Stomach (tissue), 9 donors: ENCODE measurements around the gene FAM124A. TPM values are rescaled to one million over a fixed set of nuclear protein-coding genes. Genes with fewer than 3 reads are reported as not detected.

Experiments used
- DNase-seq, 2 donors: peaks; one replicate each; pipeline versions ENCODE4 v3.0.0 to v3.0.0-alpha.2; 2013 to 2019
- H3K27ac ChIP-seq, 5 donors: fragments of 200-600 bp in 4 of 5; sonication (generic) in 4 of 5; one replicate each; pipeline ENCODE4 v1.5.1; 2013 to 2019; ENCODE audit warnings: mild to moderate bottlenecking in 1 of 5, moderate library complexity in 1 of 5
- H3K27me3 ChIP-seq, 3 donors: fragments of 200-600 bp; sonication (generic); one replicate each; pipeline ENCODE4 v1.5.1; 2017 to 2019; ENCODE audit warnings: mixed run types in 1 of 3
- H3K36me3 ChIP-seq, 4 donors: fragments of 200-600 bp; sonication (generic); 1 replicate in 3 of 4; 2 replicates in 1 of 4; pipeline ENCODE4 v1.5.1; 2016 to 2019
- H3K4me1 ChIP-seq, 4 donors: fragments of 200-600 bp; sonication (generic); one replicate each; pipeline ENCODE4 v1.5.1; 2016 to 2019
- H3K4me3 ChIP-seq, 4 donors: fragments of 200-600 bp; sonication (generic) in 3 of 4; one replicate each; pipeline ENCODE4 v1.5.1; 2016 to 2019; ENCODE audit warnings: mild to moderate bottlenecking in 1 of 4
- H3K9me3 ChIP-seq, 4 donors: fragments of 200-600 bp; sonication (generic); one replicate each; pipeline ENCODE4 v1.5.1; 2016 to 2019
- CTCF ChIP-seq, 7 experiments: fragments of 450-650 bp in 4 of 7; fragments of 200-600 bp in 3 of 7; sonication (generic) in 3 of 7; IDR thresholded peaks; one replicate each; pipeline ENCODE4 v1.5.1; 2016 to 2019; ENCODE audit warnings: antibody characterized with exemption in 7 of 7, control low read depth in 2 of 7, mild to moderate bottlenecking in 1 of 7
- EP300 ChIP-seq: sonication (generic); formaldehyde crosslinking; IDR thresholded peaks from one replicate; pipeline ENCODE4 v1.6.1; 2017; ENCODE audit warnings: antibody characterized with exemption
- POLR2A ChIP-seq, 4 donors: fragments of 450-650 bp; IDR thresholded peaks; one replicate each; pipeline ENCODE4 v1.6.1; 2016; ENCODE audit warnings: antibody characterized with exemption in 4 of 4, control low read depth in 2 of 4, mild to moderate bottlenecking in 1 of 4, moderate library complexity in 1 of 4
- POLR2AphosphoS5 ChIP-seq, 3 donors: sonication (generic); formaldehyde crosslinking; IDR thresholded peaks; one replicate each; pipeline ENCODE4 v1.6.1; 2016; ENCODE audit warnings: antibody characterized with exemption in 3 of 3
- WGBS, 5 donors: extraction: QIAGEN DNeasy Blood & Tissue Kit in 3 of 5; methylation state at CpG; one replicate each; pipeline versions ENCODE4 v1.1.5 to v1.1.7; 2013 to 2018; 5-methylcytosine and 5-hydroxymethylcytosine counted together
- intact Hi-C: fragments of 100-400 bp; cut with DNase I; formaldehyde crosslinking; loops from one replicate; pipeline ENCODE4 v1.15.1; 2023; ENCODE audit warnings: low total_unique reads
- polyA plus RNA-seq, 3 donors: library from polyadenylated mRNA; stranded (reverse); fragments of 200-250 nt; gene quantifications; one replicate each; pipeline ENCODE4 v1.2.3, GENCODE V29; 2013
- total RNA-seq, 5 donors: library from RNA; depleted of rRNA; stranded (reverse); fragments of >200 nt; gene quantifications; one replicate each; pipeline versions ENCODE4 v1.1.0 to v1.2.3, GENCODE V29; 2014 to 2016
- donor health status: healthy with polysubstance abuse.
- donor health status: Bipolar disorder and iron deficiency.
- donor health status: healthy.

Gene FAM124A
- total and polyA plus RNA-seq, 8 donors = 0.46 to 21.0 (median 2.6) TPM

- TF ChIP-seq CTCF (IDR thresholded peaks at IDR 0.05) (no peak), POLR2AphosphoS5 (IDR thresholded peaks at IDR 0.05) (no peak), EP300 (no peak), POLR2A (IDR thresholded peaks at IDR 0.05) (no peak)
- H3K4me3 ChIP-seq = no peak overlapping the region
- no peaks in the 10 kb centered on the region for H3K9me3 ChIP-seq
- H3K4me1 ChIP-seq = peaks cover 0 to 3% (median 0%) of the 10 kb centered on the region in 4 donors
- 73 to 91% (median 76%) methylated on average over 2 of the region's 2 CpGs for WGBS, 5 donors
- H3K27ac ChIP-seq = no peak overlapping the region
- no peaks in the 10 kb centered on the region for H3K27me3 ChIP-seq
- intact Hi-C loops = no loop called here
- no peaks in the 10 kb centered on the region for H3K36me3 ChIP-seq
- no peak for DNase-seq
These were observed 80.9 kb downstream of the FAM124A start for GRCh38 chr13:51303063-51303552.

- no peak for TF ChIP-seq EP300
- no peak for TF ChIP-seq POLR2AphosphoS5 (IDR thresholded peaks at IDR 0.05)
- TF ChIP-seq CTCF (IDR thresholded peaks at IDR 0.05) = no peak
- no peak for TF ChIP-seq POLR2A (IDR thresholded peaks at IDR 0.05)
- H3K4me3 ChIP-seq = no peak overlapping the region
- no peak for DNase-seq
- H3K9me3 ChIP-seq = no peaks in the 10 kb centered on the region
- H3K4me1 ChIP-seq = no peaks in the 10 kb centered on the region
- intact Hi-C loops = no loop called here
- no peak overlapping the region for H3K27ac ChIP-seq
- no peaks in the 10 kb centered on the region for H3K36me3 ChIP-seq
- no peaks in the 10 kb centered on the region for H3K27me3 ChIP-seq
These were observed 81.7 kb downstream of the FAM124A start for GRCh38 chr13:51303882-51304281.

- Histone ChIP-seq H3K4me1 (no peaks in the 10 kb centered on the region), H3K36me3 (no peaks in the 10 kb centered on the region), H3K4me3 (no peak overlapping the region), H3K27me3 (no peaks in the 10 kb centered on the region), H3K9me3 (no peaks in the 10 kb centered on the region), H3K27ac (no peak overlapping the region)
- TF ChIP-seq POLR2A (IDR thresholded peaks at IDR 0.05) = no peak
- no peak for TF ChIP-seq CTCF (IDR thresholded peaks at IDR 0.05)
- no peak for TF ChIP-seq POLR2AphosphoS5 (IDR thresholded peaks at IDR 0.05)
- intact Hi-C loops = no loop called here
- 69 to 74% (median 72%) methylated on average over 7 of the region's 7 CpGs for WGBS, 5 donors
- no peak for DNase-seq
These were observed 83.2 kb downstream of the FAM124A start for GRCh38 chr13:51305271-51305967.

- H3K36me3 ChIP-seq = no peaks in the 10 kb centered on the region
- H3K4me3 ChIP-seq = no peak overlapping the region
- intact Hi-C loops = no loop called here
- H3K9me3 ChIP-seq = no peaks in the 10 kb centered on the region
- no peak for DNase-seq
- H3K27ac ChIP-seq = no peak overlapping the region
- TF ChIP-seq POLR2AphosphoS5 (IDR thresholded peaks at IDR 0.05) (no peak), EP300 (no peak), CTCF (IDR thresholded peaks at IDR 0.05) (no peak), POLR2A (IDR thresholded peaks at IDR 0.05) (no peak)
- no peaks in the 10 kb centered on the region for H3K27me3 ChIP-seq
- no peaks in the 10 kb centered on the region for H3K4me1 ChIP-seq
- 63 to 78% (median 71%) methylated on average over 6 of the region's 6 CpGs for WGBS, 5 donors
These were observed 86.6 kb downstream of the FAM124A start for GRCh38 chr13:51308781-51309180.
